GM19193 (cell line): ENCODE measurements around the gene HSF4.

ENCODE experiments used
- POLR2A ChIP-seq: IDR thresholded peaks from 4 replicates; pipeline ENCODE4 v1.6.1; 2011; ENCODE audit not compliant: insufficient read depth, insufficient read length; ENCODE audit errors: extremely low read depth

HSF4 gene

DNA sequence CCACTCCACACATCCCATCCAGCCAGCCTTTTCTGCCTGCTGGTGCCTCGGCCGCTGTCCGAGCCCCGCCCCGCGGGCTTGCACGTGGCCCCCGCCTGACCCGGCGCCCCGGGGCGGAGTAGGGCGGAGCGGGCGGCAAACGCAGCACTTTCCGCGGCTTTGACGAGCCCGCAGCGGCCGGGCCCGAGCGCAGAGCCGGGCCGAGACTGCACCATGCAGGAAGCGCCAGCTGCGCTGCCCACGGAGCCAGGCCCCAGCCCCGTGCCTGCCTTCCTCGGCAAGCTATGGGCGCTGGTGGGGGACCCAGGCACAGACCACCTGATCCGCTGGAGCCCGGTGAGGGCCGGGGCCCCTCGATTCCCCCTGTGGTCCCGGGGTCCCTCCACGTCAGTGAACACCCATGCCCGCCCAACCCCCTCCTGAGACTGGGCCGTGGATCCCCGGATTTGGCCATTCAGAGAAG, at the start of gene HSF4:
HSF4 (plus strand) TSS at position 147 of the 463 bp plus-strand sequence; CDS start at position 214, 67 bp downstream.
- TF ChIP-seq POLR2A: no peak

GRCh38 chr16:67114793-67115192, 49.8 kb upstream of the HSF4 start:
- no peak for TF ChIP-seq POLR2A

DNA sequence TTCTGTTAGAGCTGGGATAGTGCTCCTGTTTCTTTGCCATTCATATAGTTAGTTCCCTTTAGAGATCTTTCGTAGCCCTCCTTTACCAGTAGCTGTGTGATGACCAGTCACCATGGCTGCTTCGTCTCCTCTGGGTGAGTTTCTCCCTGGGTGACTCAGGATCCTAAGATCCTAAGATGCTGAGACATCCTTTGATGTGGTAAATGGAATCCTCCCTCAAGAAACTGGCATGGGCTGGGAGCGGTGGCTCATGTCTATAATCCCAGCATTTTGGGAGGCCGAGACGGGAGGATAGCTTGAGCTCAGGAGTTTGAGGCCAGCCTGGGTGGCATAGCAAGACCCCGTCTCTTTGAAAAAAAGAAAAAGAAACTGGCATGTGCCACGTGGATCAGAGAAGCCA, 48.9 kb upstream of the HSF4 start:
- TF ChIP-seq POLR2A: no peak

- no peak for TF ChIP-seq POLR2A
Measured at GRCh38 chr16:67116388-67117311, 47.9 kb upstream of the HSF4 start.

GRCh38 chr16:67117716-67118115, 46.8 kb upstream of the HSF4 start:
- TF ChIP-seq POLR2A: no peak

- TF ChIP-seq POLR2A: no peak
Measured at GRCh38 chr16:67120025-67120424, 44.5 kb upstream of the HSF4 start.

DNA sequence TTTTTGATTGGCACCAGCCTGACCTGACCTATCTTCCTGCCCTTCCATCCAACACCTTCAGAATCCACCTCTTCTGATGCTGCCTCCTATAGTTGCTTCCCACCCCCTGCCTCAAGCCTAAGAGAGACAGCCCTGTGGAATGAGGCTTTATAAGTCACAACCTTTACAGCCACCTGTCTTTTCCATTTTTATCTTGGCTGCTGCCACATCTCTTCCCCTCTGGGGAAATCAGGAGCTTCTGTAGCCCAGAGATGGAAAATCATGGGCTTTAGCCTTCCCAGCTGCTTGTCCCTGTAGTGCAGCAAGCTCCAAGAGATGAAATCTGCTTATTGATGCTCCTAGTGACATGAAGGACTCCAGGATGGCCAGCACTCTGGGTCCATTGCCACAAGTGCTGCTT, 36.1 kb upstream of the HSF4 start:
- TF ChIP-seq POLR2A: no peak

DNA sequence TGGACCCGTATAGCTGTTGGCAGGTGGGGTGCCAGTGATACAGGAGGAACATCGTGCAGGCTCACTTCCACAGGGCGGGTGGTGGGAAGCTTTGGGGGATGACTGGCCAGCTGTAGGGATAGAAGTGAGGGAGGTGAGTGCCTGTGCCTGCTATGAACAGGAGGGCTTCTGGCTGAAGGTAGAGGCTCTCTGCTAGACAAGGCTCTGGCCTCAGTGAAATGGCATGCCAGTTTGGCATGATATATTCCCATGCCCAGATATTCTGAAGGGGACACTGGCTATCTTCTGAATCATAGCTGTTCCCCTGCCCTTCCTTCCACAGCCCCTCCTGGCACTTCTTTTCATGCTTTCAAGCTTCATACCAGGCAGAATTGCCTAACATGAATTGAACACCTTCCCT, 35.7 kb upstream of the HSF4 start:
- no peak for TF ChIP-seq POLR2A

DNA sequence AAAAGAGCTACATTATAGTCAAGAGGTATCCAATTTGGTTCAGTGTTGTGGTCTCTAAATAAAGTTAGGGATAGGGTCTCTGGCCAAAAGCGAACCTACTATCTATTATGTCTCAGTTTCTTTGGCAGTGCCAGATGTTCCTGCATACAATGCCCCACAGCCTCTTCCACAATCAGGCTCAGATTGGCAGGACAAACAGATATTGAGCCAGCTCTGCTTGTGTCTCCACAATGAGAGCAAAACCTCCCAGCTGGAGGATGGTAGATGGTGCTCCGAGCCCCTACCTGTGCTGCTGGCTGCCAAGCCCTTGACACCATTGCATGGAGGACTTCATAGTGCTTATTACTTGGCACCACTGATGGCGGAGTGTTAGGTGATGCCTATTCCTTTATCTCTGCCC, 35.1 kb upstream of the HSF4 start:
- no peak for TF ChIP-seq POLR2A

- TF ChIP-seq POLR2A: no peak
Measured at GRCh38 chr16:67137605-67138004, 26.9 kb upstream of the HSF4 start.

DNA sequence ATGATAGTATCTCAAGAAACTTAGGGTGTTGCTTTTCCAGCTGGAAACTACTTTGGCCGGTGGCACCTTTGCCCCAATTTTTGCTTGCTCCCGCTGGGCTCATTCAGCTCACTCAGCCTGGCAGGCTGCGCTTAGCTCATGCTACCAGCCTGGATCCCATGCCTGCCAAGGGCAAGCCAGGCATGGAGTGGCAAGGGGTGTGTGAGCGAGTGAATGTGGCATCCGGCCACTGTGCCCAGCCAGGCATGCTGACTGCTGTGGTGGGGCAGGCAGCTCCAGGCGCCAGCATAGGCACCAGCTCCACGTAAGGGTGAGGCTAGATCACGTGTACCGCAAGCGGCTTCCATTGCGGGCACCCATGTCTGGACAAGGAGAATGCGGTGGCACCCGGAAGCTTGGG, 23.2 kb upstream of the HSF4 start:
- TF ChIP-seq POLR2A: no peak

- TF ChIP-seq POLR2A: no peak
Measured at GRCh38 chr16:67142342-67142741, 22.2 kb upstream of the HSF4 start.

DNA sequence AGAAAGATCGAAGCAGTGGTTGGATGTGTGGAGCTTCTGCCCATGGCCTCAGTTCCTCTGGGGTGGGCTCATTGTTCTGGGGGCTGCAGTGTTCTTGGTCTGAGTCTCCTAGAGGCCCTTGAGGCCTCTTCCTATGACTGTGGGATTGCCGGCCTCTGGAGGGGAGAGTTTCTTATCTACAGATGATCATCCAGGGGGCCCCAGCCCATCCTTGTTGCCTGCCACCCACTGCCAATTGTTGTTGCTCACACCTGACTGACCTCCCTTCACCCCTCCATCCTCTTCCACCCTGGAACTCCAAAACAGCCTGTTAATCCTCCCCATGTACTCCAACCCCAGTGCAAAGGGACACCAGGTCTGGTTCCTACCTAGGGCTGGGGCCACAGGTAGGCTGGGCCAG, 19.6 kb upstream of the HSF4 start:
- no peak for TF ChIP-seq POLR2A

DNA sequence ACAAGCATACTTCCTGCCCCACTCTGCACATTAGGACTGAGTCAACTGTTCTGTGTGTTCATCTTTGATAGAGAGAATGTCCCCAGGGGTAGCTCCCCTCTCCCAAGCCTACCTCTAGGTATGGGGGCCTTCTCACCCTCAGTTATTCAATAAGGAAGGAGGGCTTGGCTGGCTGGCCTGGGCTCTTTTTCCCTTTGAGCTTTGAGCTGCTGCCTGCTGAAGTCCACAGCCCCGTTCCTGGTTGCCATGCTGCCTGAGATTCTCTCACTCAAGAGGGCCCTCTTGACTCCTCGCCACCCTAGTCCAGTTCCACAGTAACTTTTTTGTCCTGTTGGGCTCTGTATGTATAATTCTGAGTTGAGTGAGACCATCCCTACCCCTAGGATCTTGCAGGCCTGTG, 18.8 kb upstream of the HSF4 start:
- TF ChIP-seq POLR2A: no peak

DNA sequence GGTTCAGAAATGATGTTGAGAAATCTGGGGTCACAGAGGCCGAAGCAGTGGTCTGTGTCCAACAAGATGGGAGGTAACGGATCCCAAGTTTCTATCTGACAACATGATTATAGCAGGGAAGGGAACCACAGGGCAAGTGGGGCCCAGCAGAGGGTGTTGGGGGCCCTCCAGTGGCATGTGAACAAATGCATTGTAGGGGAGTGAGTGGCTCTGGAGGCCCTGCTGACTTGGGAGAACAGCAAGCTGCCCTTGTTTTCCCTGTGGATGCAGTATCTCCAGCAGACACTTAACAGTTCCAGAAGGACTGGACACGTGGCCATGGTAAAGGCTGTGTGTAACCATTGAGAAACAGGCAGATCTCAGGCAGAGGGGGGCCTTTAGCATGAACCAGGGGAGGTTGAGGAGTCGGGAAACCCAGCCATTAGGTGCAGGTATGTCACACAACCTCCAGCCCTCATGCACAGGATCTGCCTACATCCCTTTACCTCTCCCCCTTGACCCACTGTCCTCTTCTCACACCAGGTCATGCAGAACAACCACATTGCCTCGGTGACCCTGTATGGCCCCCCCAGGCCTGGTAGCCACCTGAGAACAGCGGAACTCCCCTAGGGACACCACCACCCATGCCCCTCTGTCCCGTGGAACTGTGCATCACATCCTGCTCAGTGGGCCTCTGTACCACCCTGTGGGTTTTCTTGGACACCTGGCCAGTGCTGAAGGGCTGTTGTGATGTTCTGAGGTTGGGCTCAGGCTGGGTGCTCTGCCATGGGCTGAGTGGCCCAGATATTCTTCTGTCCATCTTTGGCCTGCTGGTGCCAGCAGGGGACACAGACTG, 17.8 kb upstream of the HSF4 start:
- no peak for TF ChIP-seq POLR2A
